Progenitor cell of endocrine pancreas (in vitro differentiated cells): ENCODE data around the gene CATSPERZ. TPM values are rescaled to one million over a fixed set of nuclear protein-coding genes. Genes with fewer than 3 reads are reported as not detected.

ENCODE experiments used
- DNase-seq: peaks from one replicate; pipeline ENCODE4 v3.0.0; 2021; ENCODE audit warnings: low spot score; ENCODE audit not compliant: unreplicated experiment
- H3K27ac Mint-ChIP-seq: 2 replicates; pipeline ENCODE4 v1.8.0; 2021; ENCODE audit warnings: mild to moderate bottlenecking, moderate library complexity, mixed read lengths
- H3K27me3 Mint-ChIP-seq: 2 replicates; pipeline ENCODE4 v1.8.0; 2021; ENCODE audit warnings: mixed read lengths
- H3K36me3 Mint-ChIP-seq: 2 replicates; pipeline ENCODE4 v1.8.0; 2022; ENCODE audit warnings: mixed read lengths; ENCODE audit not compliant: insufficient read depth
- H3K4me1 Mint-ChIP-seq: 2 replicates; pipeline ENCODE4 v1.8.0; 2021; ENCODE audit warnings: low read depth, mixed read lengths
- H3K4me3 Mint-ChIP-seq: 2 replicates; pipeline ENCODE4 v1.8.0; 2021; ENCODE audit warnings: low read depth, mild to moderate bottlenecking, moderate library complexity, mixed read lengths
- H3K9me3 Mint-ChIP-seq: 2 replicates; pipeline ENCODE4 v1.8.0; 2021; ENCODE audit warnings: low read depth, mixed read lengths
- CTCF ChIP-seq: fragments of 200-600 bp; sonication (generic); IDR thresholded peaks from one replicate; pipeline ENCODE4 v1.5.0; 2021; ENCODE audit warnings: antibody characterized with exemption, mild to moderate bottlenecking; ENCODE audit not compliant: unreplicated experiment
- total RNA-seq: library from RNA; stranded (reverse); gene quantifications from 2 replicates; pipeline ENCODE4 v1.2.1, GENCODE V29; 2021

CATSPERZ gene
- total RNA-seq, 1 donor from 2014 or later = not detected

- no peaks in the 10 kb centered on the region for H3K9me3 Mint-ChIP-seq
- no peak for DNase-seq
- peaks cover 69% of the 10 kb centered on the region for H3K27me3 Mint-ChIP-seq
- no peaks in the 10 kb centered on the region for H3K4me1 Mint-ChIP-seq
- peaks cover 6% of the 10 kb centered on the region for H3K36me3 Mint-ChIP-seq
- no peak for TF ChIP-seq CTCF
- H3K4me3 Mint-ChIP-seq = no peak overlapping the region
- no peak overlapping the region for H3K27ac Mint-ChIP-seq
These were observed 7.5 kb upstream of the CATSPERZ start for GRCh38 chr11:64292460-64293254.

- H3K27me3 Mint-ChIP-seq = peaks cover 84% of the 10 kb centered on the region
- no peak for DNase-seq
- H3K27ac Mint-ChIP-seq = no peak overlapping the region
- no peak for TF ChIP-seq CTCF
- no peaks in the 10 kb centered on the region for H3K9me3 Mint-ChIP-seq
- peaks cover 2% of the 10 kb centered on the region for H3K36me3 Mint-ChIP-seq
- H3K4me3 Mint-ChIP-seq = no peak overlapping the region
- peaks cover 2% of the 10 kb centered on the region for H3K4me1 Mint-ChIP-seq
These were observed 5.4 kb upstream of the CATSPERZ start for GRCh38 chr11:64294774-64295173.

GRCh38 chr11:64295760-64296159, 4.4 kb upstream of the CATSPERZ start:
- Mint-ChIP-seq H3K27ac (no peak overlapping the region), H3K9me3 (no peaks in the 10 kb centered on the region), H3K4me1 (peaks cover 5% of the 10 kb centered on the region), H3K4me3 (no peak overlapping the region), H3K27me3 (peaks cover 84% of the 10 kb centered on the region), H3K36me3 (peaks cover 2% of the 10 kb centered on the region)
- TF ChIP-seq CTCF = no peak
- no peak for DNase-seq

DNA sequence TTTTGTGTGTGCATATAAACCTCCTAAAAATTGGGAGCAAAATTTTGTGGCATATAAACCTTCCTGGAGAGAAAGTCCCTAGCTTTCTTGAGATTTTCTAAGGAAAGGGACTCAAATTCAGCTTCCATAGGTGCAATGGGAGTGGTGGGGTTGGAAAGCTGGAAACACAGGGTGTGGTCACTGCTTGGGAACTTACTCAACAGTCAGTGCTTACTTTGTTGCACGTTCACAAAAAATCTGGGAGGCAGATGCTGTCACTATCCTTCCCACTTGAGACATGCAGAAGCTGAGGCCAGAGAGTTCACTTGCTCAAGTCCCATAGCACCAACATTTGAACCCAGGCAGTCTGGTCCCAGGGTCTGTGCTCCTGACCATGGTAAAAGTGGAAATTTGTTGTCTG, 3.9 kb upstream of the CATSPERZ start:
- peaks cover 2% of the 10 kb centered on the region for H3K36me3 Mint-ChIP-seq
- H3K9me3 Mint-ChIP-seq = no peaks in the 10 kb centered on the region
- H3K27ac Mint-ChIP-seq = no peak overlapping the region
- no peak overlapping the region for H3K4me3 Mint-ChIP-seq
- peaks cover 84% of the 10 kb centered on the region for H3K27me3 Mint-ChIP-seq
- no peak for DNase-seq
- peaks cover 5% of the 10 kb centered on the region for H3K4me1 Mint-ChIP-seq
- no peak for TF ChIP-seq CTCF

- H3K36me3 Mint-ChIP-seq = peaks cover 2% of the 10 kb centered on the region
- no peak overlapping the region for H3K27ac Mint-ChIP-seq
- no peak overlapping the region for H3K4me3 Mint-ChIP-seq
- no peak for DNase-seq
- no peak for TF ChIP-seq CTCF
- H3K27me3 Mint-ChIP-seq = peaks cover 90% of the 10 kb centered on the region
- no peaks in the 10 kb centered on the region for H3K9me3 Mint-ChIP-seq
- H3K4me1 Mint-ChIP-seq = peaks cover 5% of the 10 kb centered on the region
These were observed 3.1 kb upstream of the CATSPERZ start for GRCh38 chr11:64296830-64297698.
